Astrocyte (in vitro differentiated cells and primary cell): Measurements from ENCODE around the gene ADAMTS13. TPM values are rescaled to one million over a fixed set of nuclear protein-coding genes. Genes with fewer than 3 reads are reported as not detected.

Experiments
- DNase-seq: peaks from one replicate; pipeline ENCODE4 v3.0.0-alpha.2; 2010; ENCODE audit warnings: low read depth
- FAIRE-seq: peaks from 2 replicates; lab custom pipeline; 2011; peaks lifted over from hg19 to GRCh38; lab: Jason Lieb, UNC
- H2AFZ ChIP-seq: 2 replicates; pipeline ENCODE4 v1.6.0; 2012; ENCODE audit warnings: low read depth, low read length, inconsistent platforms
- H3K27ac ChIP-seq: 2 replicates; pipeline ENCODE4 v1.5.1; 2011; ENCODE audit warnings: low read depth, low read length, inconsistent platforms
- H3K27me3 ChIP-seq: 2 replicates; pipeline ENCODE4 v1.6.0; 2011; ENCODE audit warnings: low read length, inconsistent platforms; ENCODE audit not compliant: insufficient read depth
- H3K36me3 ChIP-seq: 2 replicates; pipeline ENCODE4 v1.5.1; 2011; ENCODE audit warnings: low read length, inconsistent platforms; ENCODE audit not compliant: insufficient read depth
- H3K4me1 ChIP-seq: 2 replicates; pipeline ENCODE4 v1.5.1; 2011; ENCODE audit warnings: low read length, inconsistent platforms; ENCODE audit not compliant: insufficient read depth
- H3K4me2 ChIP-seq: 2 replicates; pipeline ENCODE4 v1.6.0; 2012; ENCODE audit warnings: low read length, inconsistent platforms
- H3K4me3 ChIP-seq: 2 replicates; pipeline ENCODE4 v1.5.1; 2011; ENCODE audit warnings: low read depth, mild to moderate bottlenecking, low read length, inconsistent platforms; ENCODE audit not compliant: insufficient read depth
- H3K79me2 ChIP-seq: 2 replicates; pipeline ENCODE4 v1.6.0; 2012; ENCODE audit warnings: mild to moderate bottlenecking, low read length, inconsistent platforms; ENCODE audit not compliant: insufficient read depth
- H3K9ac ChIP-seq: 2 replicates; pipeline ENCODE4 v1.6.0; 2012; ENCODE audit warnings: mild to moderate bottlenecking, low read length, inconsistent platforms
- H3K9me3 ChIP-seq: 2 replicates; pipeline ENCODE4 v1.5.1; 2012; ENCODE audit warnings: low read depth, mild to moderate bottlenecking, low read length, inconsistent platforms; ENCODE audit not compliant: insufficient read depth
- H4K20me1 ChIP-seq: 2 replicates; pipeline ENCODE4 v1.6.0; 2012; ENCODE audit warnings: low read length, inconsistent platforms; ENCODE audit not compliant: insufficient read depth
- H3K27ac Mint-ChIP-seq: one replicate; pipeline ENCODE4 v1.8.0; 2021; ENCODE audit warnings: mild to moderate bottlenecking, mixed read lengths; ENCODE audit not compliant: unreplicated experiment
- H3K27me3 Mint-ChIP-seq: one replicate; pipeline ENCODE4 v1.8.0; 2021; ENCODE audit warnings: low read depth, mixed read lengths; ENCODE audit not compliant: unreplicated experiment
- H3K36me3 Mint-ChIP-seq: one replicate; pipeline ENCODE4 v1.8.0; 2021; ENCODE audit warnings: low read depth, mixed read lengths; ENCODE audit not compliant: unreplicated experiment
- H3K4me1 Mint-ChIP-seq: one replicate; pipeline ENCODE4 v1.8.0; 2021; ENCODE audit warnings: low read depth, mixed read lengths; ENCODE audit not compliant: unreplicated experiment
- H3K4me3 Mint-ChIP-seq: one replicate; pipeline ENCODE4 v1.8.0; 2021; ENCODE audit warnings: mild to moderate bottlenecking, moderate library complexity, mixed read lengths; ENCODE audit not compliant: unreplicated experiment
- H3K9me3 Mint-ChIP-seq: one replicate; pipeline ENCODE4 v1.8.0; 2021; ENCODE audit warnings: mild to moderate bottlenecking, mixed read lengths; ENCODE audit not compliant: unreplicated experiment
- CTCF ChIP-seq: IDR thresholded peaks from 2 replicates; pipeline ENCODE4 v1.5.1; 2011; ENCODE audit warnings: low read depth, mild to moderate bottlenecking, inconsistent platforms, low read length, moderate library complexity; ENCODE audit not compliant: insufficient read depth
- EZH2 ChIP-seq: IDR thresholded peaks from 2 replicates; pipeline ENCODE4 v1.6.1; 2012; ENCODE audit warnings: mild to moderate bottlenecking, low read length, inconsistent platforms; ENCODE audit not compliant: insufficient read depth
- total RNA-seq: library from RNA; stranded (reverse); gene quantifications from 2 replicates; pipeline ENCODE4 v1.2.1, GENCODE V29; 2021

Gene ADAMTS13
- total RNA-seq, 1 donor from 2014 or later: 5.6 TPM

- Histone ChIP-seq H3K27me3 (peaks cover 2% of the 10 kb centered on the region), H3K4me3 (no peak overlapping the region), H3K27ac (no peak overlapping the region), H3K4me1 (no peaks in the 10 kb centered on the region), H3K9me3 (no peaks in the 10 kb centered on the region), H2AFZ (no peak overlapping the region), H3K36me3 (no peaks in the 10 kb centered on the region), H3K4me2 (no peak overlapping the region), H4K20me1 (peaks cover 2% of the 10 kb centered on the region), H3K79me2 (no peaks in the 10 kb centered on the region), H3K9ac (no peak overlapping the region)
- Mint-ChIP-seq H3K9me3 (no peaks in the 10 kb centered on the region), H3K4me3 (no peak overlapping the region), H3K27ac (no peak overlapping the region), H3K4me1 (no peaks in the 10 kb centered on the region), H3K36me3 (no peaks in the 10 kb centered on the region), H3K27me3 (peaks cover 38% of the 10 kb centered on the region)
- FAIRE-seq (no peak), DNase-seq (no peak)
- no peak for TF ChIP-seq EZH2
These were observed 25.2 kb upstream of the ADAMTS13 start for GRCh38 chr9:133396952-133397351.

DNA sequence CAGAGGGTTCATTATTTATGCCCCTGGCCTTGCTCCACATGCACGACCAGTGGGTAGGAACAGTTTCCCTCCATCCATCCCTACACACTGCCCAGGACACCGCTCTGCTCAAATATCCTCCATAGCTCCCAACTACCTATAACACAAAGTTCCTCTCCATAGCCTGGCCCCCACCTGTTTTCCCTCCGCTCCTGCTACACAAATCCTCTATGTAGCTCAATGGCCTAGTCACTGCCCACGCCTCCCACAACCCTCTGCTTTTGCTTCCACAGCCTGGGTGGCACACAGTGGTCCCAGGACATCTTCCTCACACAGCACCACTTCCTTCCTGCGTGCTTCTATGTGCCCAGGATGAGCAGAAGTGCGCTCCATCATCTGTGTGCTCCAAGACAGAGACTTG is 24.8 kb upstream of the ADAMTS13 start:
- Mint-ChIP-seq H3K4me3 (no peak overlapping the region), H3K9me3 (no peaks in the 10 kb centered on the region), H3K36me3 (no peaks in the 10 kb centered on the region), H3K4me1 (no peaks in the 10 kb centered on the region), H3K27me3 (peaks cover 38% of the 10 kb centered on the region), H3K27ac (no peak overlapping the region)
- Histone ChIP-seq H3K9me3 (no peaks in the 10 kb centered on the region), H3K27ac (no peak overlapping the region), H3K4me2 (no peak overlapping the region), H3K36me3 (no peaks in the 10 kb centered on the region), H2AFZ (no peak overlapping the region), H3K9ac (no peak overlapping the region), H4K20me1 (peaks cover 6% of the 10 kb centered on the region), H3K27me3 (peaks cover 2% of the 10 kb centered on the region), H3K4me3 (no peak overlapping the region), H3K4me1 (no peaks in the 10 kb centered on the region), H3K79me2 (no peaks in the 10 kb centered on the region)
- FAIRE-seq (no peak), DNase-seq (no peak)
- TF ChIP-seq EZH2: no peak
- TF ChIP-seq CTCF: no peak

- Mint-ChIP-seq H3K36me3 (no peaks in the 10 kb centered on the region), H3K27ac (no peak overlapping the region), H3K9me3 (no peaks in the 10 kb centered on the region), H3K4me1 (no peaks in the 10 kb centered on the region), H3K4me3 (no peak overlapping the region), H3K27me3 (peaks cover 38% of the 10 kb centered on the region)
- Histone ChIP-seq H4K20me1 (peaks cover 6% of the 10 kb centered on the region), H3K27me3 (peaks cover 2% of the 10 kb centered on the region), H3K79me2 (no peaks in the 10 kb centered on the region), H3K4me1 (no peaks in the 10 kb centered on the region), H3K9me3 (no peaks in the 10 kb centered on the region), H3K27ac (no peak overlapping the region), H3K4me3 (no peak overlapping the region), H3K36me3 (no peaks in the 10 kb centered on the region), H3K4me2 (no peak overlapping the region), H3K9ac (no peak overlapping the region), H2AFZ (no peak overlapping the region)
- FAIRE-seq: no peak
- no peak for DNase-seq
- TF ChIP-seq CTCF (no peak), EZH2 (no peak)
These were observed 24.3 kb upstream of the ADAMTS13 start for GRCh38 chr9:133397895-133398294.
